Measurements from ENCODE around the gene NOS3.

GRCh38 chr7:151023232-151023631, 32.4 kb downstream of the NOS3 start:
- TF ChIP-seq EZH2 (IDR thresholded peaks at IDR 0.05; ENCODE audit: insufficient read depth, poor library complexity, severe bottlenecking) (no peak), EZH2phosphoT487 (IDR thresholded peaks at IDR 0.05; ENCODE audit: insufficient read depth, low read depth) (no peak)

Measured in GM23248 (cell line).